HepG2 (cell line): Measurements from ENCODE around the gene ENG. TPM values are rescaled to one million over a fixed set of nuclear protein-coding genes. Genes with fewer than 3 reads are reported as not detected.
A peak's percentile ranks its signal among the peaks of the same experiment; 100 is the strongest.

Source experiments
- ATAC-seq: fragments of 200-7000 bp; cut with Tn5 transposase; 3 replicates; pipeline ENCODE4 v1.9.1; 2020; ENCODE audit warnings: mild to moderate bottlenecking, moderate library complexity
- BruUV-seq: library from RNA; stranded (reverse); fragments of 400-500 nt; replicated peaks from 2 replicates; lab custom pipeline; 2021; lab: Mats Ljungman, UMichigan
- CTCF ChIA-PET: fragments of 300-600 bp; formaldehyde crosslinking; extraction: SDS; loops from one replicate; lab custom pipeline; 2021; ENCODE audit warnings: low total read pairs, inconsistent platforms, low intra/inter-chr PET ratio; lab: Yijun Ruan, JAX
- POLR2A ChIA-PET: fragments of 350-600 bp; sonication (Branson Sonifier 250); formaldehyde crosslinking; loops from one replicate; lab custom pipeline; 2020; ENCODE audit warnings: antibody characterized with exemption, inconsistent platforms; lab: Yijun Ruan, JAX
- DNase-seq: peaks from one replicate; pipeline ENCODE4 v3.0.0-alpha.2; 2015; ENCODE audit warnings: low spot score
- FAIRE-seq: peaks from 3 replicates; lab custom pipeline; 2011; peaks lifted over from hg19 to GRCh38; lab: Jason Lieb, UNC
- H2AFZ ChIP-seq: one replicate; pipeline ENCODE4 v1.6.1; 2011; ENCODE audit warnings: low read length, inconsistent platforms
- H3K27ac ChIP-seq: fragments of 300-600 bp; 3 replicates; pipeline ENCODE4 v1.8.0; 2011; ENCODE audit warnings: mixed run types, mild to moderate bottlenecking, mixed read lengths, low read length, inconsistent platforms; ENCODE audit not compliant: insufficient read depth; ENCODE audit errors: extremely low read length
- H3K27me3 ChIP-seq, 2 experiments: fragments of 200-600 bp in 1 of 2; 2 replicates in 1 of 2; 3 replicates in 1 of 2; pipeline versions ENCODE4 v1.6.0 to v1.8.0; 2011; ENCODE audit warnings: low read length in 2 of 2, mild to moderate bottlenecking in 2 of 2, moderate library complexity in 2 of 2, inconsistent platforms in 1 of 2; ENCODE audit not compliant: insufficient read depth in 2 of 2, control insufficient read depth in 1 of 2
- H3K36me3 ChIP-seq, 2 experiments: fragments of 200-600 bp in 1 of 2; replicated peaks in 1 of 2; 2 replicates in 1 of 2; 3 replicates in 1 of 2; pipeline versions ENCODE4 v1.5.1 to v1.8.0; 2011; ENCODE audit warnings: low read length in 2 of 2, inconsistent platforms in 1 of 2; ENCODE audit not compliant: insufficient read depth in 2 of 2, control insufficient read depth in 1 of 2
- H3K4me1 ChIP-seq: 2 replicates; pipeline ENCODE4 v1.5.1; 2012; ENCODE audit warnings: low read length, inconsistent platforms; ENCODE audit not compliant: insufficient read depth
- H3K4me2 ChIP-seq: 2 replicates; pipeline ENCODE4 v1.6.0; 2011; ENCODE audit warnings: low read depth, low read length, inconsistent platforms
- H3K4me3 ChIP-seq, 3 experiments: fragments of 200-600 bp in 1 of 3; sonication (generic), shearing (Covaris generic) in 1 of 3; replicated peaks in 1 of 3; 2 replicates each; pipeline ENCODE4 v1.5.1; 2011 to 2016; ENCODE audit warnings: low read length in 3 of 3, inconsistent platforms in 2 of 3, low read depth in 2 of 3, mild to moderate bottlenecking in 2 of 3, control low read depth in 1 of 3, mixed read lengths in 1 of 3; ENCODE audit not compliant: insufficient read depth in 1 of 3
- H3K79me2 ChIP-seq: one replicate; pipeline ENCODE4 v1.6.1; 2011; ENCODE audit warnings: low read length, inconsistent platforms; ENCODE audit not compliant: insufficient read depth
- H3K9ac ChIP-seq: 2 replicates; pipeline ENCODE4 v1.6.0; 2011; ENCODE audit warnings: mild to moderate bottlenecking, low read depth, low read length, inconsistent platforms; ENCODE audit not compliant: insufficient read depth
- H3K9me3 ChIP-seq: 2 replicates; pipeline ENCODE4 v1.5.1; 2012; ENCODE audit warnings: mild to moderate bottlenecking, low read length
- H4K20me1 ChIP-seq: 2 replicates; pipeline ENCODE4 v1.6.0; 2011; ENCODE audit warnings: inconsistent platforms, mild to moderate bottlenecking, low read length, moderate library complexity; ENCODE audit not compliant: insufficient read depth
- AGO1 ChIP-seq: fragments of 200-400 bp; formaldehyde crosslinking; IDR thresholded peaks from 2 replicates; pipeline ENCODE4 v1.6.1; 2017; ENCODE audit warnings: mild to moderate bottlenecking, low read depth, low read length, moderate library complexity; ENCODE audit not compliant: poor library complexity, severe bottlenecking
- BCL3 ChIP-seq: sonication (generic); formaldehyde crosslinking; IDR thresholded peaks from 2 replicates; pipeline ENCODE4 v1.5.1; 2020; ENCODE audit warnings: mild to moderate bottlenecking, missing genetic modification reagents, moderate library complexity
- EZH2 ChIP-seq: conservative IDR thresholded peaks from 2 replicates; pipeline ENCODE4 v1.6.1; 2012; ENCODE audit warnings: mild to moderate bottlenecking, low read depth, low read length, moderate library complexity
- MAX ChIP-seq: IDR thresholded peaks from 2 replicates; pipeline ENCODE4 v1.6.1; 2012; ENCODE audit warnings: inconsistent platforms
- MLLT10 ChIP-seq: sonication (generic); formaldehyde crosslinking; IDR thresholded peaks from 2 replicates; pipeline ENCODE4 v1.4.0; 2020; ENCODE audit warnings: missing genetic modification reagents
- SIN3A ChIP-seq: IDR thresholded peaks from 2 replicates; pipeline ENCODE4 v1.6.1; 2011; ENCODE audit warnings: low read depth, mild to moderate bottlenecking, control low read depth, low read length, borderline replicate concordance
- SNAPC5 ChIP-seq: sonication (generic); formaldehyde crosslinking; IDR thresholded peaks from 2 replicates; pipeline ENCODE4 v1.8.1; 2023; ENCODE audit warnings: mild to moderate bottlenecking, missing genetic modification reagents, borderline replicate concordance
- ZNF253 ChIP-seq: sonication (generic); formaldehyde crosslinking; IDR thresholded peaks from 2 replicates; pipeline ENCODE4 v1.8.0; 2022; ENCODE audit warnings: mild to moderate bottlenecking, missing genetic modification reagents, borderline replicate concordance
- ZNF264 ChIP-seq: sonication (generic); formaldehyde crosslinking; IDR thresholded peaks from 2 replicates; pipeline ENCODE4 v1.4.0; 2020; ENCODE audit warnings: missing genetic modification reagents
- ZNF367 ChIP-seq: sonication (generic); formaldehyde crosslinking; IDR thresholded peaks from 2 replicates; pipeline ENCODE4 v1.4.0; 2020; ENCODE audit warnings: missing genetic modification reagents, borderline replicate concordance
- ZNF441 ChIP-seq: sonication (generic); formaldehyde crosslinking; IDR thresholded peaks from 2 replicates; pipeline ENCODE4 v1.7.0; 2021; ENCODE audit warnings: missing genetic modification reagents, borderline replicate concordance
- ZNF788 ChIP-seq: sonication (generic); formaldehyde crosslinking; IDR thresholded peaks from 2 replicates; pipeline ENCODE4 v1.5.0; 2020; ENCODE audit warnings: mild to moderate bottlenecking, missing genetic modification reagents, borderline replicate concordance
- ZNF790 ChIP-seq: sonication (generic); formaldehyde crosslinking; IDR thresholded peaks from 2 replicates; pipeline ENCODE4 v1.8.0; 2022; ENCODE audit warnings: missing genetic modification reagents, mild to moderate bottlenecking, borderline replicate concordance
- WGBS: methylation state at CpG from one replicate; pipeline ENCODE4 v1.1.6; 2017; ENCODE audit warnings: low lambda C conversion rate; 5-methylcytosine and 5-hydroxymethylcytosine counted together
- in situ Hi-C: cut with HindIII; loops from 2 replicates; pipeline ENCODE4 v1.10.0; 2017; ENCODE audit warnings: low pct_unique_long_range_greater_than_20kb; ENCODE audit not compliant: extremely low pct_ligation_motif_present
- intact Hi-C: fragments of 100-400 bp; cut with micrococcal nuclease; formaldehyde crosslinking; loops from one replicate; pipeline ENCODE4 v1.10.0; 2022; ENCODE audit not compliant: unreplicated experiment
- polyA plus RNA-seq, 8 experiments: library from polyadenylated mRNA; depleted of rRNA in 3 of 8; stranded (reverse) in 7 of 8; unstranded in 1 of 8; fragments of >200 nt; fragmentation: Illumina TruSeq in 4 of 8; extraction: Trizol in 4 of 8; gene quantifications; 2 replicates each; pipeline versions ENCODE4 v1.2.1 to v1.2.3, GENCODE V29; 2011 to 2016; ENCODE audit warnings: low read depth in 4 of 8, missing spikeins in 1 of 8, mixed read lengths in 1 of 8; ENCODE audit not compliant: insufficient read depth in 1 of 8
- total RNA-seq, 5 experiments: library from RNA; depleted of rRNA; stranded (reverse); fragments of >200 nt; fragmentation: Illumina TruSeq; extraction: Trizol; gene quantifications; 2 replicates each; pipeline ENCODE4 v1.2.3, GENCODE V29; 2016; ENCODE audit warnings: low read depth in 1 of 5
- TF ChIP-seq, protein P1 (sequence below): sonication (generic); formaldehyde crosslinking; IDR thresholded peaks from 2 replicates; pipeline ENCODE4 v1.5.1; 2020; ENCODE audit warnings: mild to moderate bottlenecking, missing genetic modification reagents, moderate library complexity
- TF ChIP-seq, protein P2 (sequence below): sonication (generic); formaldehyde crosslinking; conservative IDR thresholded peaks from 2 replicates; pipeline ENCODE4 v1.8.0; 2022; ENCODE audit warnings: mild to moderate bottlenecking, moderate library complexity, missing genetic modification reagents

The ENG gene
- total and polyA plus RNA-seq, 2 of the 13 experiments (the other 11 are each of a cell fraction or from before 2014, with no cell fraction given), result 0.02 to 1.1 TPM

DNA sequence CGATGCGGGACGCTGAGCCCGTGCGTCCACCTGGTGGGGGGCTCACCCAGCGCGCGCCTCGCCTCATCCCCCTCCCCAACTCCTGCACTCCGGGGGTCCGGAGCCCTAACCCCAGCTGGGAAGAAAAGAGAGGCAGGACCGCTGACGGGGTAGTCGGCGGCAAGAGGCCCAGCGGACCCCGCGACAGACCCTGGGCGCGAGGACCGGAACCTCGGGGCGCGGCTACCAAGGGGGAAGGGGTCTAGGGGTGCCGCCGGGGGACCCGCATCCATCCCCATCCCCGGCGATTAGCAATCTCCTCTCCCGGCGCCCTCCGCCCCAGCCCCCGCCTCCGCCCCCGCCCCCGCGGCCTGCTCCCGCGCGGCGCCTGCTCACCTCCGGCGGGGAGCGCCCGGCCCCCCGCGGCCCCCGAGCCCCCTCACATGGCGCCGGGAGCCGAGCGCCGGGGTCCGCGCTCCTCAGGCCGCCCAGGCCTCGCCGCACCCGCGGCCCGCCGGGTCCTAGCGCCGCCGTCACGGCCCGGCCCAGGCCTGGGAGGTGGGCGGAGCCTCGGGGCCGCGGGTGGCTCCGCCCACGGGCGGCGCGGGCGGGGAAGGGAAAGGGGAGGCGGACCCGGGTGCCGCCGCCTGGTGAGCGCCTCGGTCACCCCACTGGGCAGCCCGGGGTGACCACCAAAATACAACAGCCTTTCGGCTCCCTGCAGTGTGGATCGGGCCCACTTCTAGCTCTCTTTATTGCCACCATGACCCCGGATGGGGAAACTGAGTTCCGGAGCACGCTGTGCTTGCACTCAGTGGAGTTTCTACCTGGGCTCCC, 44.9 kb upstream of the ENG start, which contains the start of gene ST6GALNAC6:
ST6GALNAC6 (minus strand) TSS at position 476 of the 816 bp plus-strand sequence. CDS start 1,622 bp downstream, outside the sequence.
- in situ Hi-C loops (no loop called here), intact Hi-C loops (no loop called here)
- peaks cover 64% of the 10 kb centered on the region for H3K4me1 ChIP-seq
- peaks cover 11 to 21% of the 10 kb centered on the region in 2 experiments for H3K36me3 ChIP-seq
- H2AFZ ChIP-seq, result no peak within 1 kb of the TSS
- H3K4me2 ChIP-seq, result peak within 1 kb of the TSS; percentile 84
- H3K27me3 ChIP-seq, result no peaks in the 10 kb centered on the region
- H3K9me3 ChIP-seq, result no peaks in the 10 kb centered on the region
- WGBS, result 7% methylated on average over 15 of the region's 89 CpGs
- DNase-seq (no peak), FAIRE-seq (no peak), ATAC-seq (peak; percentile 14)
- peak within 1 kb of the TSS; percentile 81 for H3K9ac ChIP-seq
- no peaks in the 10 kb centered on the region for H4K20me1 ChIP-seq
- ChIA-PET CTCF (no interaction called here), POLR2A (interaction anchor here (1.3 to 3.8 kb wide), 4 partner anchors 9 to 164 kb away, joined by 3 to 55 read pairs (median 16); partner anchors contain the start of genes ST6GALNAC4 and TOR2A)
- BruUV-seq, result no TSS peak
- peaks cover 17% of the 10 kb centered on the region for H3K79me2 ChIP-seq
- H3K4me3 ChIP-seq, result peak within 1 kb of the TSS; percentile 89 to 95 (median 95)
- peak within 1 kb of the TSS; percentile 91 for H3K27ac ChIP-seq
- TF ChIP-seq EZH2, result no peak
- no peak for TF ChIP-seq ZNF367 (CRISPR knock-in tag)
- no peak for TF ChIP-seq ZNF253
- 0 out of 2 replicates have a peak, but pooled peaks have one; percentile 36 for TF ChIP-seq BCL3
- TF ChIP-seq AGO1, result peak; percentile 36
- 0 out of 2 replicates have a peak, but pooled peaks have one; percentile 27 for TF ChIP-seq ZNF790 (CRISPR knock-in tag)
- peak; percentile 63; the same call in 1 of the 2 replicates for TF ChIP-seq SIN3A
- TF ChIP-seq MLLT10 (CRISPR knock-in tag), result no peak
- no peak for TF ChIP-seq ZNF264 (CRISPR knock-in tag)
- TF ChIP-seq ZNF441 (CRISPR knock-in tag), result peak; percentile 44; the same call in 1 of the 2 replicates
- TF ChIP-seq MAX, result peak; percentile 39; the same call in 1 of the 2 replicates
- TF ChIP-seq, protein P1, sequence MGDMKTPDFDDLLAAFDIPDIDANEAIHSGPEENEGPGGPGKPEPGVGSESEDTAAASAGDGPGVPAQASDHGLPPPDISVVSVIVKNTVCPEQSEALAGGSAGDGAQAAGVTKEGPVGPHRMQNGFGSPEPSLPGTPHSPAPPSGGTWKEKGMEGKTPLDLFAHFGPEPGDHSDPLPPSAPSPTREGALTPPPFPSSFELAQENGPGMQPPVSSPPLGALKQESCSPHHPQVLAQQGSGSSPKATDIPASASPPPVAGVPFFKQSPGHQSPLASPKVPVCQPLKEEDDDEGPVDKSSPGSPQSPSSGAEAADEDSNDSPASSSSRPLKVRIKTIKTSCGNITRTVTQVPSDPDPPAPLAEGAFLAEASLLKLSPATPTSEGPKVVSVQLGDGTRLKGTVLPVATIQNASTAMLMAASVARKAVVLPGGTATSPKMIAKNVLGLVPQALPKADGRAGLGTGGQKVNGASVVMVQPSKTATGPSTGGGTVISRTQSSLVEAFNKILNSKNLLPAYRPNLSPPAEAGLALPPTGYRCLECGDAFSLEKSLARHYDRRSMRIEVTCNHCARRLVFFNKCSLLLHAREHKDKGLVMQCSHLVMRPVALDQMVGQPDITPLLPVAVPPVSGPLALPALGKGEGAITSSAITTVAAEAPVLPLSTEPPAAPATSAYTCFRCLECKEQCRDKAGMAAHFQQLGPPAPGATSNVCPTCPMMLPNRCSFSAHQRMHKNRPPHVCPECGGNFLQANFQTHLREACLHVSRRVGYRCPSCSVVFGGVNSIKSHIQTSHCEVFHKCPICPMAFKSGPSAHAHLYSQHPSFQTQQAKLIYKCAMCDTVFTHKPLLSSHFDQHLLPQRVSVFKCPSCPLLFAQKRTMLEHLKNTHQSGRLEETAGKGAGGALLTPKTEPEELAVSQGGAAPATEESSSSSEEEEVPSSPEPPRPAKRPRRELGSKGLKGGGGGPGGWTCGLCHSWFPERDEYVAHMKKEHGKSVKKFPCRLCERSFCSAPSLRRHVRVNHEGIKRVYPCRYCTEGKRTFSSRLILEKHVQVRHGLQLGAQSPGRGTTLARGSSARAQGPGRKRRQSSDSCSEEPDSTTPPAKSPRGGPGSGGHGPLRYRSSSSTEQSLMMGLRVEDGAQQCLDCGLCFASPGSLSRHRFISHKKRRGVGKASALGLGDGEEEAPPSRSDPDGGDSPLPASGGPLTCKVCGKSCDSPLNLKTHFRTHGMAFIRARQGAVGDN (CRISPR knock-in tag), result peak; percentile 68
- TF ChIP-seq, protein P2, sequence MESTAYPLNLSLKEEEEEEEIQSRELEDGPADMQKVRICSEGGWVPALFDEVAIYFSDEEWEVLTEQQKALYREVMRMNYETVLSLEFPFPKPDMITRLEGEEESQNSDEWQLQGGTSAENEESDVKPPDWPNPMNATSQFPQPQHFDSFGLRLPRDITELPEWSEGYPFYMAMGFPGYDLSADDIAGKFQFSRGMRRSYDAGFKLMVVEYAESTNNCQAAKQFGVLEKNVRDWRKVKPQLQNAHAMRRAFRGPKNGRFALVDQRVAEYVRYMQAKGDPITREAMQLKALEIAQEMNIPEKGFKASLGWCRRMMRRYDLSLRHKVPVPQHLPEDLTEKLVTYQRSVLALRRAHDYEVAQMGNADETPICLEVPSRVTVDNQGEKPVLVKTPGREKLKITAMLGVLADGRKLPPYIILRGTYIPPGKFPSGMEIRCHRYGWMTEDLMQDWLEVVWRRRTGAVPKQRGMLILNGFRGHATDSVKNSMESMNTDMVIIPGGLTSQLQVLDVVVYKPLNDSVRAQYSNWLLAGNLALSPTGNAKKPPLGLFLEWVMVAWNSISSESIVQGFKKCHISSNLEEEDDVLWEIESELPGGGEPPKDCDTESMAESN (CRISPR knock-in tag), result 0 out of 2 replicates have a peak, but pooled peaks have one; percentile 14
- TF ChIP-seq ZNF788 (CRISPR knock-in tag), result no peak
- no peak for TF ChIP-seq SNAPC5 (CRISPR knock-in tag)
